HEK293 (cell line): Measurements from ENCODE around the gene GTF2IRD1.

Experiments
- CTCF ChIA-PET: fragments of 350-600 bp; formaldehyde crosslinking; extraction: SDS; loops from one replicate; lab custom pipeline; 2021; ENCODE audit warnings: antibody characterized with exemption; lab: Yijun Ruan, JAX
- POLR2A ChIA-PET: fragments of 300-600 bp; formaldehyde crosslinking; extraction: SDS; loops from one replicate; lab custom pipeline; 2020; ENCODE audit warnings: antibody characterized with exemption, inconsistent platforms; lab: Yijun Ruan, JAX
- H3K27ac ChIP-seq: fragments of 200-500 bp; sonication (Bioruptor generic); 2 replicates; pipeline ENCODE4 v1.5.1; 2014; ENCODE audit warnings: low read depth, low read length, control low read depth, inconsistent platforms; ENCODE audit errors: extremely low read depth
- H3K36me3 ChIP-seq, 2 experiments: fragments of 200-500 bp in 1 of 2; sonication (Bioruptor generic) in 1 of 2; 1 replicate in 1 of 2; 2 replicates in 1 of 2; pipeline ENCODE4 v1.5.1; 2014 to 2017; ENCODE audit warnings: inconsistent platforms in 2 of 2, low read length in 2 of 2; ENCODE audit not compliant: control insufficient read depth in 2 of 2, insufficient read depth in 1 of 2
- H3K4me1 ChIP-seq: fragments of 200-500 bp; sonication (Bioruptor generic); 2 replicates; pipeline ENCODE4 v1.5.1; 2014; ENCODE audit warnings: mild to moderate bottlenecking, low read length, inconsistent platforms; ENCODE audit not compliant: control insufficient read depth, insufficient read depth
- H3K4me3 ChIP-seq: 2 replicates; pipeline ENCODE4 v1.5.1; 2011; ENCODE audit warnings: low read depth, mild to moderate bottlenecking, control low read depth, low read length, moderate library complexity
- H3K9me3 ChIP-seq: fragments of 200-500 bp; sonication (Bioruptor generic); 2 replicates; pipeline ENCODE4 v1.5.1; 2014; ENCODE audit warnings: low read depth, low read length, inconsistent platforms; ENCODE audit not compliant: control insufficient read depth, insufficient read depth
- RBAK ChIP-seq: fragments of 450-650 bp; formaldehyde crosslinking; IDR thresholded peaks from 2 replicates; pipeline ENCODE4 v1.5.1; 2016; ENCODE audit warnings: missing biosample characterization, missing genetic modification characterization
- SP7 ChIP-seq: fragments of 450-650 bp; formaldehyde crosslinking; IDR thresholded peaks from 2 replicates; pipeline ENCODE4 v1.5.1; 2016; ENCODE audit warnings: missing biosample characterization, missing genetic modification characterization
- YY1 ChIP-seq: fragments of 450-650 bp; formaldehyde crosslinking; IDR thresholded peaks from 2 replicates; pipeline ENCODE4 v1.5.1; 2018; ENCODE audit warnings: missing biosample characterization, missing genetic modification characterization
- ZBTB8A ChIP-seq: fragments of 450-650 bp; formaldehyde crosslinking; IDR thresholded peaks from 2 replicates; pipeline ENCODE4 v1.5.1; 2016; ENCODE audit warnings: missing biosample characterization, missing genetic modification characterization
- ZFHX2 ChIP-seq: fragments of 450-650 bp; formaldehyde crosslinking; conservative IDR thresholded peaks from 2 replicates; pipeline ENCODE4 v1.5.1; 2016; ENCODE audit warnings: missing biosample characterization, missing genetic modification characterization
- ZNF133 ChIP-seq: fragments of 450-650 bp; formaldehyde crosslinking; IDR thresholded peaks from 2 replicates; pipeline ENCODE4 v1.5.1; 2016; ENCODE audit warnings: missing biosample characterization, missing genetic modification characterization
- ZNF146 ChIP-seq: fragments of 450-650 bp; formaldehyde crosslinking; IDR thresholded peaks from 2 replicates; pipeline ENCODE4 v1.5.1; 2016; ENCODE audit warnings: missing biosample characterization, missing genetic modification characterization
- ZNF169 ChIP-seq: fragments of 450-650 bp; formaldehyde crosslinking; IDR thresholded peaks from 2 replicates; pipeline ENCODE4 v1.5.1; 2016; ENCODE audit warnings: missing biosample characterization, missing genetic modification characterization
- ZNF26 ChIP-seq: fragments of 450-650 bp; formaldehyde crosslinking; IDR thresholded peaks from 2 replicates; pipeline ENCODE4 v1.5.1; 2016; ENCODE audit warnings: missing biosample characterization, missing genetic modification characterization
- ZNF292 ChIP-seq: fragments of 450-650 bp; formaldehyde crosslinking; IDR thresholded peaks from 2 replicates; pipeline ENCODE4 v1.5.1; 2016; ENCODE audit warnings: low read depth, missing biosample characterization, missing genetic modification characterization, borderline replicate concordance
- ZNF335 ChIP-seq: fragments of 450-650 bp; formaldehyde crosslinking; conservative IDR thresholded peaks from 2 replicates; pipeline ENCODE4 v1.5.1; 2016; ENCODE audit warnings: missing biosample characterization, missing genetic modification characterization
- ZNF341 ChIP-seq: fragments of 450-650 bp; formaldehyde crosslinking; IDR thresholded peaks from 2 replicates; pipeline ENCODE4; 2016; ENCODE audit warnings: low read depth, missing biosample characterization, missing genetic modification characterization
- ZNF514 ChIP-seq: fragments of 450-650 bp; formaldehyde crosslinking; IDR thresholded peaks from 2 replicates; pipeline ENCODE4 v1.5.1; 2016; ENCODE audit warnings: missing biosample characterization, missing genetic modification characterization
- ZNF518A ChIP-seq: fragments of 450-650 bp; formaldehyde crosslinking; conservative IDR thresholded peaks from 2 replicates; pipeline ENCODE4 v1.5.1; 2016; ENCODE audit warnings: low read depth, missing biosample characterization, missing genetic modification characterization
- ZNF664 ChIP-seq: fragments of 450-650 bp; formaldehyde crosslinking; IDR thresholded peaks from 2 replicates; pipeline ENCODE4 v1.5.1; 2016; ENCODE audit warnings: missing biosample characterization, missing genetic modification characterization
- ZNF777 ChIP-seq: fragments of 450-650 bp; formaldehyde crosslinking; IDR thresholded peaks from 2 replicates; pipeline ENCODE4 v1.5.1; 2017; ENCODE audit warnings: missing biosample characterization, missing genetic modification characterization, borderline replicate concordance
- ZSCAN18 ChIP-seq: fragments of 450-650 bp; formaldehyde crosslinking; IDR thresholded peaks from 2 replicates; pipeline ENCODE4 v1.5.1; 2016; ENCODE audit warnings: missing biosample characterization, missing genetic modification characterization
- ZXDB ChIP-seq: fragments of 450-650 bp; formaldehyde crosslinking; IDR thresholded peaks from 2 replicates; pipeline ENCODE4 v1.5.1; 2016; ENCODE audit warnings: missing biosample characterization, missing genetic modification characterization

The GTF2IRD1 gene

DNA sequence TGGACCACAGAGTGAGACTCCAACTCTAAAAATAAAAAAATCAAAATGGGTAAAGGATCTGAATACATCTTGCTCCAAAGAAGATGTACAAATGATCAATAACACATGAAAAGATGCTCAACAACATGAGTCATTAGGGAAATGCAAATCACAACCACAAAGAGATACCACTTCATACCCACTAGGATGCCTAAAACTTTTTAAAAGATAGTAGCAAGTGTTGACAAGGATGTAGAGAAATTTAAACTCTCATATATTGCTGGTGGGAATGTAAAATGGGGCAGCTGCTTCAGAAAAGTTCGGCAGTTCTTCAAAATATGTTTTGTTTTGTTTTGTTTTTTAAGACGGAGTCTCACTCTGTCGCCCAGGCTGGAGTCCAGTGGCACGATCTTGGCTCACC is 45.7 kb upstream of the GTF2IRD1 start:
- H3K27ac ChIP-seq, result no peak overlapping the region
- no peaks in the 10 kb centered on the region for H3K4me1 ChIP-seq
- POLR2A ChIA-PET, result no interaction called here
- no peaks in the 10 kb centered on the region for H3K9me3 ChIP-seq
- TF ChIP-seq ZSCAN18 (tag by site-specific recombination) (no peak), ZNF518A (no peak), ZNF26 (no peak), RBAK (tag by site-specific recombination) (no peak), ZNF514 (tag by site-specific recombination) (no peak), ZNF341 (tag by site-specific recombination) (no peak), SP7 (tag by site-specific recombination) (no peak), ZFHX2 (no peak), ZNF133 (tag by site-specific recombination) (no peak), ZNF664 (no peak), ZNF777 (tag by site-specific recombination) (no peak), ZXDB (tag by site-specific recombination) (no peak), ZNF146 (tag by site-specific recombination) (no peak), ZNF292 (no peak), YY1 (tag by site-specific recombination) (no peak), ZNF169 (tag by site-specific recombination) (no peak), ZBTB8A (tag by site-specific recombination) (no peak), ZNF335 (tag by site-specific recombination) (no peak)
- TF ChIP-seq, all 188 proteins: peak for 0
- Histone ChIP-seq H3K36me3 (peaks cover 0 to 4% of the 10 kb centered on the region in 2 experiments; a peak in 1 of 3 replicates), H3K4me3 (no peak overlapping the region)
- CTCF ChIA-PET, result interaction anchor here (0.6 to 1.1 kb wide), 3 partner anchors 166 to 202 kb away, joined by 4 to 5 read pairs (median 5); no protein-coding TSS in a partner anchor

GRCh38 chr7:74409571-74409970 is 44.1 kb upstream of the GTF2IRD1 start:
- no peaks in the 10 kb centered on the region for H3K4me1 ChIP-seq
- POLR2A ChIA-PET, result no interaction called here
- no peak overlapping the region for H3K27ac ChIP-seq
- peaks cover 0 to 2% of the 10 kb centered on the region in 2 experiments; a peak in 1 of 3 replicates for H3K36me3 ChIP-seq
- CTCF ChIA-PET, result interaction anchor here (0.9 to 4.4 kb wide), 2 partner anchors 8 to 203 kb away, joined by 3 to 40 read pairs; no protein-coding TSS in a partner anchor
- TF ChIP-seq ZNF26, result no peak
- H3K9me3 ChIP-seq, result no peaks in the 10 kb centered on the region
- H3K4me3 ChIP-seq, result no peak overlapping the region
